ENCODE results near the gene PLXNA2.

GRCh38 chr1:208225954-208226937 is 17.9 kb downstream of the PLXNA2 start:
- TF ChIP-seq, protein P1, sequence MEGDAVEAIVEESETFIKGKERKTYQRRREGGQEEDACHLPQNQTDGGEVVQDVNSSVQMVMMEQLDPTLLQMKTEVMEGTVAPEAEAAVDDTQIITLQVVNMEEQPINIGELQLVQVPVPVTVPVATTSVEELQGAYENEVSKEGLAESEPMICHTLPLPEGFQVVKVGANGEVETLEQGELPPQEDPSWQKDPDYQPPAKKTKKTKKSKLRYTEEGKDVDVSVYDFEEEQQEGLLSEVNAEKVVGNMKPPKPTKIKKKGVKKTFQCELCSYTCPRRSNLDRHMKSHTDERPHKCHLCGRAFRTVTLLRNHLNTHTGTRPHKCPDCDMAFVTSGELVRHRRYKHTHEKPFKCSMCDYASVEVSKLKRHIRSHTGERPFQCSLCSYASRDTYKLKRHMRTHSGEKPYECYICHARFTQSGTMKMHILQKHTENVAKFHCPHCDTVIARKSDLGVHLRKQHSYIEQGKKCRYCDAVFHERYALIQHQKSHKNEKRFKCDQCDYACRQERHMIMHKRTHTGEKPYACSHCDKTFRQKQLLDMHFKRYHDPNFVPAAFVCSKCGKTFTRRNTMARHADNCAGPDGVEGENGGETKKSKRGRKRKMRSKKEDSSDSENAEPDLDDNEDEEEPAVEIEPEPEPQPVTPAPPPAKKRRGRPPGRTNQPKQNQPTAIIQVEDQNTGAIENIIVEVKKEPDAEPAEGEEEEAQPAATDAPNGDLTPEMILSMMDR (IDR thresholded peaks at IDR 0.05; ENCODE audit: control extremely low read depth in 1 of 3, insufficient read depth in 1 of 3, low read depth in 1 of 3, low read length in 3 of 3) = no peak
- TF ChIP-seq NRF1 (IDR thresholded peaks at IDR 0.05; ENCODE audit: low read depth, low read length) (no peak), PHF8 (conservative IDR thresholded peaks at IDR 0.05; ENCODE audit: low read depth, low read length) (no peak), TBP (IDR thresholded peaks at IDR 0.05; ENCODE audit: low read depth, low read length) (no peak), ZNF274 (IDR thresholded peaks at IDR 0.05; ENCODE audit: borderline replicate concordance, extremely low read depth, low read length) (no peak), SIRT6 (IDR thresholded peaks at IDR 0.05; ENCODE audit: low read length) (no peak), MAX (IDR thresholded peaks at IDR 0.05) (no peak), ATF3 (IDR thresholded peaks at IDR 0.05; ENCODE audit: insufficient read depth, low read depth, low read length) (no peak), HDAC6 (IDR thresholded peaks at IDR 0.05; ENCODE audit: low read depth, low read length) (no peak), POLR2AphosphoS5 (IDR thresholded peaks at IDR 0.05; ENCODE audit: low read depth, low read length) (no peak), RAD21 (IDR thresholded peaks at IDR 0.05 in 1 of 2, conservative IDR thresholded peaks at IDR 0.05 in 1 of 2; ENCODE audit: low read depth in 2 of 2, low read length in 2 of 2) (no peak), EP300 (IDR thresholded peaks at IDR 0.05; ENCODE audit: borderline replicate concordance in 1 of 2, low read depth in 2 of 2, low read length in 2 of 2) (no peak), EGR1 (IDR thresholded peaks at IDR 0.05; ENCODE audit: borderline replicate concordance, low read depth, low read length) (no peak)
- TF ChIP-seq, protein P2, sequence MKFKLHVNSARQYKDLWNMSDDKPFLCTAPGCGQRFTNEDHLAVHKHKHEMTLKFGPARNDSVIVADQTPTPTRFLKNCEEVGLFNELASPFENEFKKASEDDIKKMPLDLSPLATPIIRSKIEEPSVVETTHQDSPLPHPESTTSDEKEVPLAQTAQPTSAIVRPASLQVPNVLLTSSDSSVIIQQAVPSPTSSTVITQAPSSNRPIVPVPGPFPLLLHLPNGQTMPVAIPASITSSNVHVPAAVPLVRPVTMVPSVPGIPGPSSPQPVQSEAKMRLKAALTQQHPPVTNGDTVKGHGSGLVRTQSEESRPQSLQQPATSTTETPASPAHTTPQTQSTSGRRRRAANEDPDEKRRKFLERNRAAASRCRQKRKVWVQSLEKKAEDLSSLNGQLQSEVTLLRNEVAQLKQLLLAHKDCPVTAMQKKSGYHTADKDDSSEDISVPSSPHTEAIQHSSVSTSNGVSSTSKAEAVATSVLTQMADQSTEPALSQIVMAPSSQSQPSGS (IDR thresholded peaks at IDR 0.05; ENCODE audit: low read length) = no peak
